HL-60 (cell line): ENCODE measurements around the gene FBXO27.

Source experiments
- DNase-seq, 2 experiments: peaks; one replicate each; pipeline ENCODE4 v3.0.0-alpha.2; 2010 to 2020; ENCODE audit warnings: low read depth in 1 of 2, low spot score in 1 of 2
- H3K27ac ChIP-seq: fragments of 250-450 bp; sonication (Bioruptor Pico); replicated peaks from 2 replicates; pipeline ENCODE4 v1.5.1; 2020; ENCODE audit warnings: mild to moderate bottlenecking, moderate library complexity
- H3K27me3 ChIP-seq: fragments of 250-450 bp; sonication (Bioruptor Pico); 2 replicates; pipeline ENCODE4 v1.5.1; 2021; ENCODE audit warnings: mild to moderate bottlenecking, moderate library complexity; ENCODE audit not compliant: insufficient read depth, poor library complexity, severe bottlenecking
- H3K4me3 ChIP-seq: replicated peaks from 2 replicates; pipeline ENCODE4 v1.5.1; 2011; ENCODE audit warnings: mild to moderate bottlenecking, control low read depth, low read length; ENCODE audit not compliant: insufficient read depth
- GABPA ChIP-seq: IDR thresholded peaks from 2 replicates; pipeline ENCODE4 v1.6.1; 2012; ENCODE audit warnings: low read depth
- POLR2AphosphoS5 ChIP-seq: IDR thresholded peaks from 2 replicates; pipeline ENCODE4 v1.6.1; 2012; ENCODE audit warnings: low read depth
- SPI1 ChIP-seq: IDR thresholded peaks from 2 replicates; pipeline ENCODE4 v1.6.1; 2012; ENCODE audit warnings: low read depth, mild to moderate bottlenecking, borderline replicate concordance
- TF ChIP-seq, protein P1 (sequence below): IDR thresholded peaks from 2 replicates; pipeline ENCODE4 v1.6.1; 2012; ENCODE audit warnings: low read depth; ENCODE audit not compliant: insufficient replicate concordance
- TF ChIP-seq, protein P2 (sequence below): IDR thresholded peaks from one replicate; pipeline ENCODE4 v1.5.1; 2011; ENCODE audit warnings: low read length, control low read depth, inconsistent platforms; ENCODE audit not compliant: insufficient read depth

The FBXO27 gene

DNA sequence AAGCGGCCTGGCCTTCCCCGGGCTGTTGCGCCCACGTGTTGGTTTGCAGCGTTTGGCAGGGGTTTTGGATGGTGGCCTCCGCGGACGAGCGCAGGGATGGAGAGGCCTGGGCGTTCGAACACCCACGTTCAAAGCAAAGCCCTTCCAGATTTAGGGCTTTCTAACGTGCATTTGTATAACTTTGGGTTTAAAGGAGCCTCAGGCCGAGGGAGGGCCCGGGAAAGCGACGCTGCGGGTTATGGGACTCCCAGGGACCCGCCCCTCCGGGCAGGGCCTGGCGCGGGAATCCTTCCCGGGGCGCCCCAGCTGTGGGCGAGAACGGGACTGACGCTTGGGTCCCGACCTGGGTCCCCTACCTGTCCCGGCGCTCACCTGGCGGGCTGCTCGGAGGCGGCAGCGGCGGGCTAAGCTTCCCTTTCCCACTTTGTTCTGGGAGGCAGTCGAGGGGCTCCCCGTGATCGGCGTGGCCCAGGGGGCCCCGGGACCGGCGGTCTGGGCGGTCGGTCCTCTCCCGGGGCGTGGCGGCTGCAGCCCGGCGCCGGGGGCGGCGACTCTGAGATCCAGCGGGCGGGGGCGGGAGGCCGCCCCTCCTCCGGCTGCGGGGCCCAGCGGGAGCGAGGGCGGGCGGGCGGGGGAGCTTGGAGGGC lies 57.0 kb downstream of the FBXO27 start, which contains the start of gene FBXO17:
Gene FBXO17, minus strand, starts transcription at position 529 of the 647 bp plus-strand sequence. CDS start 25,423 bp downstream, outside the sequence.
- peaks cover 11% of the 10 kb centered on the region for H3K27me3 ChIP-seq
- TF ChIP-seq, protein P1, sequence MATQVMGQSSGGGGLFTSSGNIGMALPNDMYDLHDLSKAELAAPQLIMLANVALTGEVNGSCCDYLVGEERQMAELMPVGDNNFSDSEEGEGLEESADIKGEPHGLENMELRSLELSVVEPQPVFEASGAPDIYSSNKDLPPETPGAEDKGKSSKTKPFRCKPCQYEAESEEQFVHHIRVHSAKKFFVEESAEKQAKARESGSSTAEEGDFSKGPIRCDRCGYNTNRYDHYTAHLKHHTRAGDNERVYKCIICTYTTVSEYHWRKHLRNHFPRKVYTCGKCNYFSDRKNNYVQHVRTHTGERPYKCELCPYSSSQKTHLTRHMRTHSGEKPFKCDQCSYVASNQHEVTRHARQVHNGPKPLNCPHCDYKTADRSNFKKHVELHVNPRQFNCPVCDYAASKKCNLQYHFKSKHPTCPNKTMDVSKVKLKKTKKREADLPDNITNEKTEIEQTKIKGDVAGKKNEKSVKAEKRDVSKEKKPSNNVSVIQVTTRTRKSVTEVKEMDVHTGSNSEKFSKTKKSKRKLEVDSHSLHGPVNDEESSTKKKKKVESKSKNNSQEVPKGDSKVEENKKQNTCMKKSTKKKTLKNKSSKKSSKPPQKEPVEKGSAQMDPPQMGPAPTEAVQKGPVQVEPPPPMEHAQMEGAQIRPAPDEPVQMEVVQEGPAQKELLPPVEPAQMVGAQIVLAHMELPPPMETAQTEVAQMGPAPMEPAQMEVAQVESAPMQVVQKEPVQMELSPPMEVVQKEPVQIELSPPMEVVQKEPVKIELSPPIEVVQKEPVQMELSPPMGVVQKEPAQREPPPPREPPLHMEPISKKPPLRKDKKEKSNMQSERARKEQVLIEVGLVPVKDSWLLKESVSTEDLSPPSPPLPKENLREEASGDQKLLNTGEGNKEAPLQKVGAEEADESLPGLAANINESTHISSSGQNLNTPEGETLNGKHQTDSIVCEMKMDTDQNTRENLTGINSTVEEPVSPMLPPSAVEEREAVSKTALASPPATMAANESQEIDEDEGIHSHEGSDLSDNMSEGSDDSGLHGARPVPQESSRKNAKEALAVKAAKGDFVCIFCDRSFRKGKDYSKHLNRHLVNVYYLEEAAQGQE = no peak
- TF ChIP-seq, protein P2, sequence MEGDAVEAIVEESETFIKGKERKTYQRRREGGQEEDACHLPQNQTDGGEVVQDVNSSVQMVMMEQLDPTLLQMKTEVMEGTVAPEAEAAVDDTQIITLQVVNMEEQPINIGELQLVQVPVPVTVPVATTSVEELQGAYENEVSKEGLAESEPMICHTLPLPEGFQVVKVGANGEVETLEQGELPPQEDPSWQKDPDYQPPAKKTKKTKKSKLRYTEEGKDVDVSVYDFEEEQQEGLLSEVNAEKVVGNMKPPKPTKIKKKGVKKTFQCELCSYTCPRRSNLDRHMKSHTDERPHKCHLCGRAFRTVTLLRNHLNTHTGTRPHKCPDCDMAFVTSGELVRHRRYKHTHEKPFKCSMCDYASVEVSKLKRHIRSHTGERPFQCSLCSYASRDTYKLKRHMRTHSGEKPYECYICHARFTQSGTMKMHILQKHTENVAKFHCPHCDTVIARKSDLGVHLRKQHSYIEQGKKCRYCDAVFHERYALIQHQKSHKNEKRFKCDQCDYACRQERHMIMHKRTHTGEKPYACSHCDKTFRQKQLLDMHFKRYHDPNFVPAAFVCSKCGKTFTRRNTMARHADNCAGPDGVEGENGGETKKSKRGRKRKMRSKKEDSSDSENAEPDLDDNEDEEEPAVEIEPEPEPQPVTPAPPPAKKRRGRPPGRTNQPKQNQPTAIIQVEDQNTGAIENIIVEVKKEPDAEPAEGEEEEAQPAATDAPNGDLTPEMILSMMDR = no peak
- TF ChIP-seq GABPA (no peak), SPI1 (no peak), POLR2AphosphoS5 (no peak)
- no peak within 1 kb of the TSS for H3K27ac ChIP-seq
- H3K4me3 ChIP-seq = no peak within 1 kb of the TSS
- no peak for DNase-seq

DNA sequence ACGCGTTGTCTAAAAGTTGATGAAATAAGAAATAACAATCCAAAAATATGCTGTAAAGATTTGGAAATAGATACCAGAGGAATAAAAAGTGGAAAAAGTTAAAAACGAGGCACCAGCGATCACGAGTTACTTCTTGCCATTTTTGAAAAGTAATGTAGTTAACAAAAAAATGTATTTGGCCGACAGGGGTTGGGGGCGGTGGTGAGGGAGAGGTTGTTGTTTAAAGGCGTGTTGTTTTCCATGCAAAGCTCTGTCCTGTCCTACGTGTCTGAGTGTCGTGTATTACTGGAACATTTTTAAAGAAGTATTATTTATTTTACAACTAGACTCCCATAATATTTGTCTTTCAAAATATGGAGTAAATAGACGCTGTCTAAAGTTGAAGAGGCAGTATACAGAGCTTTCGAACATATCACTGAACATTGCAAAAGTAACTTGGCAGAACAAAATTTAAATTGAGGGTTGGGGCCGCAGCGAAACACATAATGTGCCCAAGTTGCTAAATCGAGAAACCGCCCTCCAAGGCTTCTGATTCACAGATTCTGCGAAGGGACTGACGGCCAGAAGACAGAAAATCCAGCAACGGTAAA lies 57.6 kb downstream of the FBXO27 start:
- TF ChIP-seq, protein P2 = no peak
- TF ChIP-seq SPI1 (no peak), GABPA (no peak), POLR2AphosphoS5 (no peak)
- TF ChIP-seq, protein P1 = no peak
- Histone ChIP-seq H3K4me3 (no peak overlapping the region), H3K27me3 (peaks cover 11% of the 10 kb centered on the region), H3K27ac (no peak overlapping the region)
- no peak for DNase-seq
